Neural cell (in vitro differentiated cells): Measurements from ENCODE around the gene GPC1.

Source experiments
- CTCF ChIP-seq: fragments of 450-650 bp; IDR thresholded peaks from 2 replicates; pipeline ENCODE4 v1.5.1; 2014; ENCODE audit warnings: antibody characterized with exemption, mild to moderate bottlenecking, moderate library complexity; ENCODE audit not compliant: poor library complexity, severe bottlenecking
- EP300 ChIP-seq: fragments of 450-650 bp; conservative IDR thresholded peaks from 2 replicates; pipeline ENCODE4 v1.6.1; 2014; ENCODE audit warnings: antibody characterized with exemption, mild to moderate bottlenecking, moderate library complexity; ENCODE audit not compliant: poor library complexity, severe bottlenecking
- EZH2 ChIP-seq: fragments of 200-600, 300-800 bp; shearing (Covaris generic), sonication (generic); IDR thresholded peaks from 2 replicates; pipeline ENCODE4 v1.6.1; 2014; ENCODE audit warnings: antibody characterized with exemption, low read length, borderline replicate concordance, mild to moderate bottlenecking; ENCODE audit not compliant: insufficient read depth, poor library complexity, severe bottlenecking
- MXI1 ChIP-seq: fragments of 450-650 bp; conservative IDR thresholded peaks from 2 replicates; pipeline ENCODE4 v1.6.1; 2014; ENCODE audit warnings: antibody characterized with exemption, mild to moderate bottlenecking; ENCODE audit not compliant: poor library complexity, severe bottlenecking
- POLR2AphosphoS5 ChIP-seq: IDR thresholded peaks from 2 replicates; pipeline ENCODE4 v1.6.1; 2012
- RAD21 ChIP-seq: fragments of 450-650 bp; conservative IDR thresholded peaks from 2 replicates; pipeline ENCODE4 v1.6.1; 2014; ENCODE audit warnings: antibody characterized with exemption, mild to moderate bottlenecking, moderate library complexity
- REST ChIP-seq: IDR thresholded peaks from 2 replicates; pipeline ENCODE4 v1.6.1; 2012; ENCODE audit warnings: borderline replicate concordance
- SMC3 ChIP-seq: fragments of 450-650 bp; conservative IDR thresholded peaks from 2 replicates; pipeline ENCODE4 v1.6.1; 2014; ENCODE audit warnings: antibody characterized with exemption, mild to moderate bottlenecking, moderate library complexity; ENCODE audit not compliant: poor library complexity
- TAF1 ChIP-seq: IDR thresholded peaks from 2 replicates; pipeline ENCODE4 v1.6.1; 2012; ENCODE audit warnings: low read depth

- TF ChIP-seq CTCF = no peak
- TF ChIP-seq EP300 = no peak
- no peak for TF ChIP-seq EZH2
- no peak for TF ChIP-seq POLR2AphosphoS5
- no peak for TF ChIP-seq MXI1
- TF ChIP-seq TAF1 = no peak
- TF ChIP-seq REST = no peak
- no peak for TF ChIP-seq RAD21
- no peak for TF ChIP-seq SMC3
Measured at GRCh38 chr2:240450532-240451107, 15.2 kb downstream of the GPC1 start.
